Endothelial cell of umbilical vein (primary cell): Measurements from ENCODE around the gene TUFT1.

Experiments used
- CTCF ChIP-seq, 2 donors: IDR thresholded peaks; 1 replicate in 1 of 2; 2 replicates in 1 of 2; pipeline ENCODE4 v1.5.1; 2011; ENCODE audit warnings: low read length in 2 of 2, mild to moderate bottlenecking in 2 of 2, moderate library complexity in 2 of 2, control low read depth in 1 of 2, inconsistent platforms in 1 of 2, low read depth in 1 of 2; ENCODE audit not compliant: insufficient read depth in 1 of 2; ENCODE audit errors: extremely low read depth in 1 of 2
- EZH2 ChIP-seq: IDR thresholded peaks from 2 replicates; pipeline ENCODE4 v1.6.1; 2012; ENCODE audit warnings: borderline replicate concordance, low read depth, mild to moderate bottlenecking, moderate library complexity, low read length, inconsistent platforms; ENCODE audit not compliant: severe bottlenecking
- FOS ChIP-seq: IDR thresholded peaks from 2 replicates; pipeline ENCODE4 v1.6.1; 2011; ENCODE audit warnings: mild to moderate bottlenecking, low read length, moderate library complexity, borderline replicate concordance; ENCODE audit not compliant: insufficient read depth
- JUN ChIP-seq: IDR thresholded peaks from 2 replicates; pipeline ENCODE4 v1.6.1; 2011; ENCODE audit warnings: borderline replicate concordance, low read depth; ENCODE audit not compliant: insufficient read length, insufficient read depth
- MAX ChIP-seq: IDR thresholded peaks from 2 replicates; pipeline ENCODE4 v1.6.1; 2011; ENCODE audit not compliant: insufficient read depth, insufficient read length
- MYC ChIP-seq: IDR thresholded peaks from one replicate; pipeline ENCODE4 v1.6.1; 2011; ENCODE audit warnings: mild to moderate bottlenecking, low read depth, low read length
- POLR2A ChIP-seq: IDR thresholded peaks from 2 replicates; pipeline ENCODE4 v1.6.1; 2012; ENCODE audit warnings: low read depth, mild to moderate bottlenecking, control low read depth, low read length
- POLR2AphosphoS5 ChIP-seq: IDR thresholded peaks from 2 replicates; pipeline ENCODE4 v1.6.1; 2012; ENCODE audit warnings: low read depth, mild to moderate bottlenecking, control low read depth, low read length, moderate library complexity; ENCODE audit not compliant: insufficient read depth

GRCh38 chr1:151545542-151545941 lies 5.4 kb downstream of the TUFT1 start:
- no peak for TF ChIP-seq POLR2AphosphoS5
- no peak for TF ChIP-seq CTCF (IDR thresholded peaks at IDR 0.05; ENCODE audit: extremely low read depth in 1 of 2, insufficient read depth in 1 of 2, low read depth in 1 of 2, low read length in 2 of 2)
- no peak for TF ChIP-seq POLR2A
- TF ChIP-seq EZH2: no peak
- TF ChIP-seq MYC: no peak
- no peak for TF ChIP-seq MAX
- no peak for TF ChIP-seq JUN
- TF ChIP-seq FOS: no peak
